Activated gamma-delta T cell (primary cell): Measurements from ENCODE around the gene NDST4.

Source experiments
- DNase-seq: peaks from one replicate; lab custom pipeline; 2025; lab: John Stamatoyannopoulos, UW

The NDST4 gene

DNA sequence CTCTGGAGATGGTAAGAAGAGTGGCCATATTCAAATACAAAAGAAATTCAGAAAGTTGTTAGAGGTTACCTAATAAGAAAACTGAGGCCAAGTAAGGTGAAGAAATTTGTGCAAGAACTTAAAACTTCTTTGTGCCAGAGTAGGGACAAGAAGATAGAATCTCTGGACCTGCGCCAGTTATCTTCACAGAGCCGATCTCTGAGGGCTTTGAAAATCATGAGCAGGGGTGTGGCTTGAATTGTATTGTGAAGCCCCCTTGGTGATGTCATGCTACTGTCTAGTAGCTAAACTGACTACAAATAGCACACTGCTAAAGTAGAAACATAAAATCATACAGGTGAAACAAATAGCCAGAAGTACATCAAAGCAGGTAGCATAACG lies 330.2 kb downstream of the NDST4 start:
- DNase-seq, result no peak

DNA sequence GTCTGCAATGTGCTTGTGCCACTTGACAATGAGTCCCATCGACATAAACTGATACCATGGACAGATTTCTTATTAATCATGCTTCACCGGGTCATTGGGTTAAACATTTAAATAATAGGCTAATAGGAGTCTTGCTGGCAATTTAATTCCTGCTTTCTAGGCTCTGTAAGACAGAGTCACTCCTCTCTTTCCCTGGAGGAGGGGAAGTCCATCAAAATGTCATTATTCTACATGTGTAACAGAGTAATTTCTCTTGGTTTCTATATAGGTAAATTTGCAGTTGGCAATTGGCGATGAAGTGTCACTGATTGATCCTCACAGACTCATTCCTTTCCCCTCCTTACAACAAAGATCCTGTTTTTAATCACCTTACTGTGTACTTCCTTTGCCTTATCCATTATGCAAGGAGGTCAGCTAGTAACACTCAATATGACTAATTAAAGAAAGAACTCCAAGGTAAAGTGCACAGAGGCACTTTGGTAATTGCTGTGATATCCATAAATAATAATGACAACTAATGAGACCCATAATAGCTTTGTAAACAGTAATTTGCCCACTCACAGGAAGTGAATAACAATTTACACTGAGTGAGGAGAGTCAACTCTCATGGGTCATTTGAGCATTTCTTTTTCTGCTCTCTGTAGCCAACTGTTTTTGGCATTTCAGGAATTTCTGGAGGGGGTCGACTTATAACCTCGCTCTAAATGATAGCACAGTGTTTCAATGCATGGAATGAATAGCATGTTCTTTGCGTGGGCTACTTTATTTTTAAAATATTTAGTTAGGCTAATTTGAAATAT lies 330.8 kb downstream of the NDST4 start:
- no peak for DNase-seq

GRCh38 chr4:114780205-114780604 lies 333.2 kb downstream of the NDST4 start:
- no peak for DNase-seq
